Effector memory CD4-positive, alpha-beta T cell (primary cell): Measurements from ENCODE around the gene MEGF6.
"Not testable (repeated sequence)": the region's sequence is repeated elsewhere in the genome, so short reads cannot be mapped to it uniquely, and the experiment has no call there.

ENCODE experiments used
- DNase-seq, 3 donors: peaks; one replicate each; pipeline ENCODE4 v3.0.0-alpha.2; 2020
- H3K27ac ChIP-seq: 2 replicates; pipeline ENCODE4 v1.7.0; 2013; ENCODE audit warnings: mild to moderate bottlenecking, low read length, moderate library complexity; ENCODE audit not compliant: insufficient read depth, poor library complexity, severe bottlenecking
- H3K27me3 ChIP-seq: replicated peaks from 2 replicates; pipeline ENCODE4 v1.7.0; 2013; ENCODE audit warnings: mild to moderate bottlenecking, low read length; ENCODE audit not compliant: insufficient read depth, control insufficient read depth, poor library complexity, severe bottlenecking
- H3K36me3 ChIP-seq: 2 replicates; pipeline ENCODE4 v1.7.0; 2013; ENCODE audit warnings: mild to moderate bottlenecking, low read length, moderate library complexity; ENCODE audit not compliant: control insufficient read depth, insufficient read depth
- H3K4me1 ChIP-seq: 2 replicates; pipeline ENCODE4 v1.7.0; 2013; ENCODE audit warnings: low read length, mild to moderate bottlenecking; ENCODE audit not compliant: control insufficient read depth, insufficient read depth, poor library complexity, severe bottlenecking
- H3K4me3 ChIP-seq: 2 replicates; pipeline ENCODE4 v1.7.0; 2013; ENCODE audit warnings: low read length, low read depth, mild to moderate bottlenecking; ENCODE audit not compliant: insufficient read depth, poor library complexity, severe bottlenecking
- H3K9me3 ChIP-seq: 2 replicates; pipeline ENCODE4 v1.7.0; 2013; ENCODE audit warnings: mild to moderate bottlenecking, low read length, moderate library complexity; ENCODE audit not compliant: control insufficient read depth

The MEGF6 gene

GRCh38 chr1:3583751-3584150 lies 27.6 kb downstream of the MEGF6 start:
- not testable (repeated sequence) for H3K4me3 ChIP-seq, H3K27me3 ChIP-seq, H3K4me1 ChIP-seq, DNase-seq, H3K36me3 ChIP-seq, H3K9me3 ChIP-seq, H3K27ac ChIP-seq

DNA sequence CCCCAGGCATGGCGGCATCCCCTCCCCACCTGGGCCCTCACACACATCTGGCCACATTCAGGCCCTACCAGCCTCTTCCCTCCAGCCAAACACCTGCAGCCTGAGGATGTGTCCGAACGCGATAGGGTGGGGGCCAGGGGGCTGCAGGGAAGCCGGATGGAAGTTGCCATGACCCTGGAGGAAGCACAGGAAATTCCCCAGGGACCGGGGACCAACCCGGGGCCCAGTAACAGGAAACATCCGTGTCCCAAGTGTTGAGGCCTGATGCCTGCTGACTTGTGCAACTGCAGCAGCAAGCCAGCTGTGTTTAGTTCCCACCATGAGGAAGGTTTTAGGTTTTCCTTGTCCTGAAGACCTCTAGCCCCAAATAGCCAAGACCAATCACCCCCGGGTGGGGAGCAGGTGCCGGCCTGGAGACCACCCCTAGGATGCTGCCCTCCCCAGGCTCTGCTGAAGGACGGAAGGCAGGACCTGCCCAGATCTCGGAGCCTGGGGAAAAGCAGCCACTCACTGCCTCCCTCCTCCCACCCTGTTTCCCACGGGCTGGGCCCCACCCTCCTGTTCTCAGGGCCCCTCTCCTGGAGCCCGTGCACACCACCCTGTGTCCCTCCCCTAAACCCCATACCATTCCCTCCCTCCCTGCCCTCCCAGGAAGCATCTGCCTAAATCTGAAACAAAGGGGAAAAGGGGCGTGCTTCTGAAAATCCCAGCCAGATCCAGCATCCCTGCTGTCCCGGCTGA lies 29.8 kb downstream of the MEGF6 start:
- DNase-seq = no peak
- Histone ChIP-seq H3K9me3 (no peaks in the 10 kb centered on the region), H3K27me3 (no peaks in the 10 kb centered on the region), H3K4me1 (no peaks in the 10 kb centered on the region), H3K36me3 (no peaks in the 10 kb centered on the region), H3K4me3 (no peak overlapping the region), H3K27ac (no peak overlapping the region)

- H3K27ac ChIP-seq = no peak overlapping the region
- H3K4me3 ChIP-seq = no peak overlapping the region
Observed at GRCh38 chr1:3580231-3580630, 31.1 kb downstream of the MEGF6 start.

GRCh38 chr1:3579626-3580025 lies 31.7 kb downstream of the MEGF6 start:
- Histone ChIP-seq H3K4me1 (no peaks in the 10 kb centered on the region), H3K27me3 (no peaks in the 10 kb centered on the region), H3K36me3 (no peaks in the 10 kb centered on the region), H3K4me3 (no peak overlapping the region), H3K27ac (no peak overlapping the region), H3K9me3 (no peaks in the 10 kb centered on the region)
- no peak for DNase-seq

More at GRCh38 chr1:3580231-3580630, 31.1 kb downstream of the MEGF6 start:
- no peaks in the 10 kb centered on the region for H3K9me3 ChIP-seq
- H3K36me3 ChIP-seq = no peaks in the 10 kb centered on the region
- DNase-seq = no peak
- no peaks in the 10 kb centered on the region for H3K27me3 ChIP-seq
- H3K4me1 ChIP-seq = no peaks in the 10 kb centered on the region

- Histone ChIP-seq H3K4me3 (no peak overlapping the region), H3K27ac (no peak overlapping the region), H3K9me3 (no peaks in the 10 kb centered on the region), H3K36me3 (no peaks in the 10 kb centered on the region), H3K27me3 (no peaks in the 10 kb centered on the region), H3K4me1 (no peaks in the 10 kb centered on the region)
- no peak for DNase-seq
Observed at GRCh38 chr1:3578906-3579305, 32.4 kb downstream of the MEGF6 start.

DNA sequence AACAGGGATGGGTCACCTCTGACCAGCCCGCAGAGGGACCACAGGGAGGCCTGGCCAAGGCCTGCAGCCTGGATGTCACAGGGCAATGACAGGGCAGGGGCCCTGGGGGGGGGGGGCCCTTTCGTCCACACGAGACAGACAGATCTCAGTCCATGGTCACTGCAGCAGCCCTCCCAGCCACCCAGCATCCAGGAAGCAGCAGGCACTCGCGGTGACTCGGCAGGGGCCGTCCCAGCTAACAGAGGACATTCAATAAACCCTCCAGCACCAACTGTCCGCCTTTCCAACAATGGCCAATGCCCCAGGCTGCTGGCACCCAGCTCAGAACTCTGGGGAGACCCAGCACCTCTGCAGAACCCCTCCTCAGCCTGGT lies 32.9 kb downstream of the MEGF6 start:
- no peak overlapping the region for H3K27ac ChIP-seq
- H3K36me3 ChIP-seq = no peaks in the 10 kb centered on the region
- H3K4me3 ChIP-seq = no peak overlapping the region
- H3K4me1 ChIP-seq = no peaks in the 10 kb centered on the region
- no peaks in the 10 kb centered on the region for H3K27me3 ChIP-seq
- H3K9me3 ChIP-seq = no peaks in the 10 kb centered on the region
- DNase-seq = no peak

- Histone ChIP-seq H3K27me3 (no peaks in the 10 kb centered on the region), H3K4me3 (no peak overlapping the region), H3K27ac (no peak overlapping the region), H3K4me1 (no peaks in the 10 kb centered on the region), H3K36me3 (no peaks in the 10 kb centered on the region), H3K9me3 (no peaks in the 10 kb centered on the region)
- no peak for DNase-seq
Observed at GRCh38 chr1:3577711-3578432, 33.4 kb downstream of the MEGF6 start.

DNA sequence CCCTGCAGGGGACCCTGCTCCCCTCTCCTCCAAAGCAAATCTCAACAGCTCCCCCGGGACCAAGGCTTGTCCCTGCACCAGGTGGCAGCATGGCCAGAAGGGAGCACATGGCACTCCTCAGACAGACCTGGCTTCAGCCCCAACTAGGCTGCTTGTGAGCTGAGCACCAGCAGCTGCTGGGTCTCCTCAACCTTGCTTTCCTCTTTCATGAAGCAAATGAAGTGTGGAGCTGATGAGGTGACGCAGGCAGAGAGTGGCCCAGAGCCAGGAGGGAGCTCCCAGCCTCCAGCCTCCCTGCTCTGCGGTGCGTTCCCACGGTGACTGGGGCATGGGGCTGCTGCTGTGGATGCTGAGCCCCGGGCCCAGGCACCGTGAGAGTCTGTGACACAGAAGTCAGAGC lies 34.0 kb downstream of the MEGF6 start:
- Histone ChIP-seq H3K9me3 (no peaks in the 10 kb centered on the region), H3K4me1 (no peaks in the 10 kb centered on the region), H3K4me3 (no peak overlapping the region), H3K27ac (no peak overlapping the region), H3K36me3 (no peaks in the 10 kb centered on the region), H3K27me3 (no peaks in the 10 kb centered on the region)
- no peak for DNase-seq

- no peaks in the 10 kb centered on the region for H3K27me3 ChIP-seq
- no peak overlapping the region for H3K4me3 ChIP-seq
- no peaks in the 10 kb centered on the region for H3K9me3 ChIP-seq
- H3K4me1 ChIP-seq = no peaks in the 10 kb centered on the region
- no peak overlapping the region for H3K27ac ChIP-seq
- no peaks in the 10 kb centered on the region for H3K36me3 ChIP-seq
- no peak for DNase-seq
Observed at GRCh38 chr1:3575993-3576392, 35.3 kb downstream of the MEGF6 start.

GRCh38 chr1:3575515-3575914 lies 35.8 kb downstream of the MEGF6 start:
- not testable (repeated sequence) for H3K4me1 ChIP-seq, H3K27me3 ChIP-seq, H3K27ac ChIP-seq, H3K36me3 ChIP-seq, H3K4me3 ChIP-seq, H3K9me3 ChIP-seq, DNase-seq
